HK-2 (cell line): ENCODE measurements around the gene ACOT9.
A peak's percentile ranks its signal among the peaks of the same experiment; 100 is the strongest.
"Not testable (repeated sequence)": the region's sequence is repeated elsewhere in the genome, so short reads cannot be mapped to it uniquely, and the experiment has no call there.

Experiments
- DNase-seq: peaks from one replicate; pipeline ENCODE4 v3.0.0-alpha.2; 2018; ENCODE audit not compliant: unreplicated experiment

ACOT9 gene

GRCh38 chrX:23766650-23767551, 23.8 kb upstream of the ACOT9 start:
- no peak for DNase-seq

- DNase-seq: no peak
These were observed 22.8 kb upstream of the ACOT9 start for GRCh38 chrX:23765868-23766267.

- no peak for DNase-seq
These were observed 22.4 kb upstream of the ACOT9 start for GRCh38 chrX:23765449-23765848.

GRCh38 chrX:23764188-23764984, 21.3 kb upstream of the ACOT9 start:
- DNase-seq: no peak

- DNase-seq: no peak
These were observed 16.7 kb upstream of the ACOT9 start for GRCh38 chrX:23759821-23760220.

- DNase-seq: peak; percentile 39
These were observed 13.1 kb upstream of the ACOT9 start for GRCh38 chrX:23756165-23756564.

- DNase-seq: no peak
These were observed 11.6 kb upstream of the ACOT9 start for GRCh38 chrX:23754664-23755063.

GRCh38 chrX:23752740-23753415, 9.8 kb upstream of the ACOT9 start:
- no peak for DNase-seq

- DNase-seq: no peak
These were observed 6.5 kb upstream of the ACOT9 start for GRCh38 chrX:23749576-23749975.

- DNase-seq: no peak
These were observed 6.1 kb upstream of the ACOT9 start for GRCh38 chrX:23749129-23749528.

- DNase-seq: no peak
These were observed 2.7 kb upstream of the ACOT9 start for GRCh38 chrX:23745786-23746185.

- not testable (repeated sequence) for DNase-seq
These were observed 521 bp upstream of the ACOT9 start for GRCh38 chrX:23743623-23743971.

- DNase-seq: peak; percentile 44
These were observed 841 bp downstream of the ACOT9 start for GRCh38 chrX:23742174-23742696.

GRCh38 chrX:23737413-23737812, 5.7 kb downstream of the ACOT9 start:
- no peak for DNase-seq

GRCh38 chrX:23736030-23736429, 7.0 kb downstream of the ACOT9 start:
- no peak for DNase-seq

GRCh38 chrX:23732704-23733103, 10.4 kb downstream of the ACOT9 start:
- no peak for DNase-seq

- no peak for DNase-seq
These were observed 11.1 kb downstream of the ACOT9 start for GRCh38 chrX:23731951-23732350.

- no peak for DNase-seq
These were observed 13.9 kb downstream of the ACOT9 start for GRCh38 chrX:23729214-23729613.

GRCh38 chrX:23727206-23727605, 15.9 kb downstream of the ACOT9 start:
- no peak for DNase-seq

- no peak for DNase-seq
These were observed 16.9 kb downstream of the ACOT9 start for GRCh38 chrX:23726191-23726590.

- no peak for DNase-seq
These were observed 22.9 kb downstream of the ACOT9 start for GRCh38 chrX:23720117-23720677.

GRCh38 chrX:23705235-23705634, 37.8 kb downstream of the ACOT9 start:
- DNase-seq: no peak
